Activated CD8-positive, alpha-beta memory T cell treated with anti-CD3 and anti-CD28 coated beads, Interleukin-2, amount 10 ng/mL, durations not matched to agents 7 days and 5 days (primary cell): ENCODE data around the gene STRADA. TPM values are rescaled to one million over a fixed set of nuclear protein-coding genes. Genes with fewer than 3 reads are reported as not detected.

Experiments
- ATAC-seq: fragments of 150-1000 bp; cut with Tn5 transposase; one replicate; pipeline ENCODE4 v1.10.0; 2021; ENCODE audit warnings: moderate library complexity
- CTCF ChIA-PET: fragments of 350-600 bp; sonication (Branson Sonifier 250); formaldehyde crosslinking; loops from one replicate; lab custom pipeline; 2021; ENCODE audit warnings: antibody characterized with exemption; lab: Charles Lee
- DNase-seq: peaks from one replicate; pipeline ENCODE4 v3.0.0-alpha.2; 2020
- H3K27ac Mint-ChIP-seq: one replicate; pipeline ENCODE4 v1.8.0; 2021; ENCODE audit warnings: mild to moderate bottlenecking, mixed read lengths
- H3K27me3 Mint-ChIP-seq: one replicate; pipeline ENCODE4 v1.8.0; 2021; ENCODE audit warnings: mixed read lengths
- H3K36me3 Mint-ChIP-seq: one replicate; pipeline ENCODE4 v1.8.0; 2021; ENCODE audit warnings: mild to moderate bottlenecking, mixed read lengths
- H3K4me1 Mint-ChIP-seq: one replicate; pipeline ENCODE4 v1.8.0; 2021; ENCODE audit warnings: mixed read lengths
- H3K4me3 Mint-ChIP-seq: one replicate; pipeline ENCODE4 v1.8.0; 2021; ENCODE audit warnings: mild to moderate bottlenecking, moderate library complexity, mixed read lengths
- H3K9me3 Mint-ChIP-seq: one replicate; pipeline ENCODE4 v1.8.0; 2022; ENCODE audit warnings: low read depth, mixed read lengths
- total RNA-seq, 2 experiments: library from RNA; stranded (reverse); gene quantifications; one replicate each; pipeline ENCODE4 v1.2.3, GENCODE V29; 2021

STRADA gene
- total RNA-seq, 2 experiments from 2014 or later: 59.9 to 76.8 TPM

DNA sequence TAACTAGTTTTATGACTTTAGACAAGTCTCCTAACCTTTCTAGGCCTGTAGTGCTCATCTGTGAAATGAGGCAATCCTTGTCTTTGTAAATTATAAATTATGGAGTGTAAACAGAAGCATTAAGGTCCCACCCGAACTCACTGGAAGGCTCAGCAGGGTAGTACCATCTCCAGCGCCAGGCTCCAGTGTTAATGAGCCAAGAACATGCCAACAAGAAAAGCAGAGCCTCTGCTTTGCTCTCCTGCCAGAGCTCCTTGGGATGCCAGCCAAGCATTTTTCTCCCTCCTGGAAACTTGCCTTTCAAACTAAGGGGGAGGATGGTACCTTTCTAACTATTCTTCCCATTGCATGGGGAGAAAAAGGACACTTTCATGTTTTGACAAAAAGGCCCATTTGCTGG, 56.6 kb downstream of the STRADA start:
- no peaks in the 10 kb centered on the region for H3K9me3 Mint-ChIP-seq

DNA sequence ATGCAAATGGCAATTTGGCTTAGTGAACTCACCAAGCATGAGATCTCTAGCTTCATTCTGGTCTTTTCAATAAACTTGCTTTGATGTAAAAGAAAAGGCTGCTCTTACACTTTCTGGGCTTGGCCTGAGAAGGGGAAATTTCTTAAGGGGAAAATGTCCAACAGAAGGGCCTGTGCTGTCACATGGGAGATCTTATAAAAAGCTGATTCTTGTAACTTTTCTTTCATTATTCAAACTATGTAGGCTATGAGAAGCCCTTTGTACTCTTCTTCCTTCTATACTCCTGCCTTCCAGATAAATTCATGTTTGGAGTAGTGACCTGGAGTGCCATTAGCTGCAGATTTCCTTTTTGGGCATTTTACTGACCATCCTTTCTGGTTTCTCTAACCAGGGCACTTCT, 58.6 kb downstream of the STRADA start:
- DNase-seq (no peak), ATAC-seq (no peak)
- Mint-ChIP-seq H3K9me3 (no peaks in the 10 kb centered on the region), H3K36me3 (peaks cover 10% of the 10 kb centered on the region), H3K27me3 (no peaks in the 10 kb centered on the region), H3K4me1 (no peaks in the 10 kb centered on the region), H3K4me3 (no peak overlapping the region), H3K27ac (no peak overlapping the region)
- CTCF ChIA-PET: interaction anchor here (0.6 to 1.3 kb wide), 4 partner anchors 12 to 166 kb away, joined by 3 to 4 read pairs (median 3); no protein-coding TSS in a partner anchor

More for the DNA sequence above, 56.6 kb downstream of the STRADA start:
- CTCF ChIA-PET: interaction anchor here (1.3 to 1.4 kb wide), 2 partner anchors 13 to 99 kb away, joined by 3 to 4 read pairs; no protein-coding TSS in a partner anchor
- H3K27ac Mint-ChIP-seq: no peak overlapping the region
- no peaks in the 10 kb centered on the region for H3K27me3 Mint-ChIP-seq
- no peaks in the 10 kb centered on the region for H3K4me1 Mint-ChIP-seq
- H3K36me3 Mint-ChIP-seq: peaks cover 10% of the 10 kb centered on the region
- no peak for ATAC-seq
- no peak overlapping the region for H3K4me3 Mint-ChIP-seq
- DNase-seq: no peak

DNA sequence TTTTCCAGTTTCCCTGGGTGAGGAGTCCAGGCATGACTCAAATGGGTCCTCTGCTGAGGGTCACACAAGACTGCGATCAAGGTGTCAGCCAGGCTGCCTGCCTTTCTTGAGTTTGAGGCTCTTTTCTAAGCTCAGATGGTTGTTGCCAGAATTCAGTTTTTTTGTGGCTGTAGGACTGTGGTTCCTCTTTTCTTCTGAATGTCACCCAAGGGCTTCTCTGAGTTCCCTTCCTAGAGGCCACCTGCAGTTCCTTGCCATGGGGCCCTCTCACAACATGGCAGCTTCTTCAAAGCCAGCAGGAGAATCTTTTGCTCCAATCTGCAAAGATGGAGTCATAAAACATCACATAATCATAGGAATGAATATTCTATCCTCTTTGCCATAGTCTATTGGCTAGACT, 59.2 kb downstream of the STRADA start:
- H3K4me3 Mint-ChIP-seq: no peak overlapping the region
- CTCF ChIA-PET: interaction anchor here (0.9 to 1.3 kb wide), 4 partner anchors 13 to 166 kb away, joined by 3 read pairs; no protein-coding TSS in a partner anchor
- ATAC-seq (no peak), DNase-seq (no peak)
- no peaks in the 10 kb centered on the region for H3K9me3 Mint-ChIP-seq
- H3K4me1 Mint-ChIP-seq: no peaks in the 10 kb centered on the region
- H3K27me3 Mint-ChIP-seq: no peaks in the 10 kb centered on the region
- H3K27ac Mint-ChIP-seq: no peak overlapping the region
- peaks cover 10% of the 10 kb centered on the region for H3K36me3 Mint-ChIP-seq

DNA sequence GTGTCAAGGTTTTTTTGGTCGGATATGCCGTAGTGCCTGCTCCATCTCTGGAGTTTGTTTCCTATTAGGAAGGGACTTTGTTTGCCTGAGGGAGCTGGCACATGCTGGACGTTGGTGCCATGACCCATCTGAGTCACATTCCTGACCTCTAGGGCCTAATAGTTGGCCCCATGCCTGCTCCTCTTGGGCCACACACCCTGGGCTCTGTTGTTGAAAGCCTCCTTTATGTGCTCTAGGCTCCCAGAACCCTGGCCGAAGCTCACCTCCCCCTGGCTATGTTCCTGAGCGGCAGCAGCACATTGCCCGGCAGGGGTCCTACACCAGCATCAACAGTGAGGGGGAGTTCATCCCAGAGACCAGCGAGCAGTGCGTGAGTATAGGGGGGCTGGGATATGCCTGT, 60.1 kb downstream of the STRADA start:
- Mint-ChIP-seq H3K27me3 (no peaks in the 10 kb centered on the region), H3K4me3 (no peak overlapping the region), H3K4me1 (no peaks in the 10 kb centered on the region), H3K9me3 (no peaks in the 10 kb centered on the region), H3K27ac (no peak overlapping the region), H3K36me3 (peaks cover 10% of the 10 kb centered on the region)
- ATAC-seq: no peak
- CTCF ChIA-PET: interaction anchor here (0.9 to 1.2 kb wide), 3 partner anchors 17 to 275 kb away, joined by 3 read pairs; no protein-coding TSS in a partner anchor
- no peak for DNase-seq

DNA sequence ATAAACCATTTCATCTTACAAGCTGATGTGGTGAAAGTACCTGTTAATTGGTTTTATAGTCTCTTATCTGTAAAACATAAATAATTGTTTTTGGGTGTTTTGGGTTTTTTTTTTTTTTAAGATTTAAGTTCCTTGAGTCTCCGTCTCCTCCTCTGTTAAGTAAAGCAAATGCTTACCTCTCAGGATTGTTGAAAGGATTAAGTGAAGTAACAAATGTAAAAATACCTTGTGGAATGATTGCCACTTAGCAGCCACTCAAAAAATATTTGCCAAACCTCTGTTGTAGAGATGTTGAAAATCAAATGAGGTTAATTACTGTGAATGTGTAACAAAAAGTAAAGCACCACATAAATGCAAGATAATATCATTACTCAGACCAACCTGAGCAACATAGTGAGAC, 60.9 kb downstream of the STRADA start:
- Mint-ChIP-seq H3K27ac (no peak overlapping the region), H3K36me3 (peaks cover 9% of the 10 kb centered on the region), H3K9me3 (no peaks in the 10 kb centered on the region), H3K4me3 (no peak overlapping the region), H3K27me3 (no peaks in the 10 kb centered on the region), H3K4me1 (no peaks in the 10 kb centered on the region)
- DNase-seq (no peak), ATAC-seq (no peak)
- CTCF ChIA-PET: interaction anchor here (1.1 to 2.4 kb wide), 2 partner anchors 18 to 255 kb away, joined by 4 to 7 read pairs; no protein-coding TSS in a partner anchor

DNA sequence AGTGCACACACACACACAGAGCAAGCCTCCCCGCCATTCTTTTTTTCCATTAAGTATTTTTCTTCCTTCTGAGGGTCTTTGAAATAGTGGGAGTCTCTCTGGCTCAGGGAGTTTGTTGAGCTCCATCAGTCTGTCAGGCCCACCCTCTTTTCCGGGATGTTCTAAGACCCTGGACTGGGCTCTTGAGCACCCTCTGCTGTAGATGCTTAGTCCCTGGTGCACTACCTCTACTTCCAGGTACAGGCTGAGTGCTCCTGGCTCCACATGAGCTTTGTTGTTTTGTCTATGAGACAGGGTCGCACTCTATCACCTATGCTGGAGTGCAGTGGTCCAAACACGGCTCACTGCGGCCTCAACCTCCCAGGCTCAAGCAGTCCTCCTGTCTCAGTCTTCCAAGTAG, 62.4 kb downstream of the STRADA start:
- H3K9me3 Mint-ChIP-seq: no peaks in the 10 kb centered on the region
- no peak overlapping the region for H3K27ac Mint-ChIP-seq
- H3K27me3 Mint-ChIP-seq: no peaks in the 10 kb centered on the region
- no peak overlapping the region for H3K4me3 Mint-ChIP-seq
- CTCF ChIA-PET: interaction anchor here (2.4 kb wide), 1 partner anchor 254 kb away, joined by 7 read pairs; no protein-coding TSS in a partner anchor
- no peak for ATAC-seq
- no peaks in the 10 kb centered on the region for H3K4me1 Mint-ChIP-seq
- H3K36me3 Mint-ChIP-seq: peaks cover 7% of the 10 kb centered on the region
- DNase-seq: no peak

DNA sequence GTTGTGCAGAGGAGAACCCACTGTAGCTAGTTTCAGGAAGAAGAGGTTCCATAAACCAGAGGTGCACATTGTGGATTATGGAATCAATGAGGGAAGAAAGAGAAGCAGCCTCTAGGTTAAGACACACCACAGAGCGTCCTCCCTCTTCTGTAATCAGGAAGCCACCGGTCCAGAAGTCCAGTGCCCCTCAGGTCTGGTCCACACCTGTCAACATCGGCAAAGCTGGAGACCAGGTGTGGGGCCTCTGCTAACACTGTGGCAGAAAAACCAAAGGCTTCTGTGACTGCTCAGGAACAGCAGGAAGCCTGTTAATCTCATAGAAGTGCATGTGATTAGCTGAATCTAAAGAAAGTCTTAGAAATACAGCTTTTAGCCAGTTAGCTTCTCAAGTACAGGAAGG, 65.0 kb downstream of the STRADA start:
- Mint-ChIP-seq H3K4me3 (no peak overlapping the region), H3K9me3 (no peaks in the 10 kb centered on the region), H3K36me3 (peaks cover 6% of the 10 kb centered on the region), H3K27ac (no peak overlapping the region), H3K4me1 (no peaks in the 10 kb centered on the region), H3K27me3 (no peaks in the 10 kb centered on the region)
- CTCF ChIA-PET: interaction anchor here (1.5 kb wide), 1 partner anchor 13 kb away, joined by 3 read pairs; no protein-coding TSS in a partner anchor
- DNase-seq (no peak), ATAC-seq (no peak)

DNA sequence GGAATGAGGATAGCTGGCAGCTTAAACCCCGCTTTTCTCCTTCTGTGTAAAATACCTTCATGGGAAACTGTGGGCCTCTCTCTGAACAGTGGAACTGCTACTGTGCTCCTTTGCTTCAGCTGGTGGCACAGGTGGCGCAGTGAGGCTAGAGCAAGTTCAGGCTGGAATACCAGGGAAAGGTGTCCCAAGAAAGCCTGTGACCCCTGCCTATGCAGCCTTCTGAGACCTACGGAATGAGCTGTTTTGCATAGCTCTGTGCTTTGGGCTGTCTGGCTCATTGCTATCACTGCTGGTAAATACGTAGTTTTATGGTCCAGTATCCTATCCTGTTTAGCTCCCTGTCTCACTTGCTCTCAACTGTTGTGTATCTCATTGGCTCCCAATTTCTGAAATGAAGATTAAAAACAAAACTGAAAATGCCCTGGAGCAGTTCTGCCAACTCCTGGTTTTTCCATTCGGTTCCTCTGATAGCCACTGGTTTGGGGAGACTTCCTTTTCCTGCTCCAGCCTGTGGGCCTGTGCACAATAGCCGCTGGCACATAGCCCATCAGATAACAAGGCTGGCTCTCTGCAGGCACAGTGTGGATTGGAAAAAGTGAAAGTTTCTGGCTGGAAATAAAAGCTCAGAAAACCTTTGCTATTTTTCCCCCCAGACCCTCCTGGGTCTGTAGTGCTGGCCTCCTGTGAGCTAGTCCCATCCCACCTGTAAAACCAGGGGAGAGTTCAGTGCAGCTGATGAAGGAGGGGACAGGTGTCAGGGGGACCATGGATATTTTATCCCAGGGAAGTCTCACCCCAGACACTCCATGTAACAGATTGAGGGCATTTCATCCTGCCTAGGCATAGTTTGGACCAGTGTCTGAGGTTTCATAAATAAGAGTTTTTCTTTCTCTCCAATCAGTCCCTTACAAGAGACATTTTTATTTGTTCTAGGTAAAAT, 65.7 kb downstream of the STRADA start:
- no peaks in the 10 kb centered on the region for H3K4me1 Mint-ChIP-seq
- H3K9me3 Mint-ChIP-seq: no peaks in the 10 kb centered on the region
- no peaks in the 10 kb centered on the region for H3K27me3 Mint-ChIP-seq
- no peak overlapping the region for H3K27ac Mint-ChIP-seq
- CTCF ChIA-PET: interaction anchor here (1.5 kb wide), 1 partner anchor 12 kb away, joined by 3 read pairs; no protein-coding TSS in a partner anchor
- no peak overlapping the region for H3K4me3 Mint-ChIP-seq
- peaks cover 5% of the 10 kb centered on the region for H3K36me3 Mint-ChIP-seq
- DNase-seq (no peak), ATAC-seq (peak; percentile 9)

DNA sequence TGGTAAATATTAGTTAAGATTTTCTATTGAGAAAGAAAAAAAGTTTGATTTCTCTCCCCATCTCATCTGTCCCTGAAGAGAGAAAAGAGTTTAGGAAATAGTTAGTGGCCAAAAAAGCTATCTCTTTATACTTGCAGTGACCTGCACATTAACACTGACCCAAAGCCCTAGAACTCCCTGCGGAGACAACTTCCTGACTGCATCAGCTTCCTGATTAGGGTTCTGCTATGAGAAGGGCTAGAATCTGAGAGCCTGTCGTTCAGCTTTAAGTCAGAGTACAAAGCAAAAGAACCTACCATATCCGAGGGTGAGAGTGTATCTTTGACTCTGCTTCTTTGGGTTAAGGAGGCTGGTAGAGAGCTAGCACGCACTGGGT, 66.4 kb downstream of the STRADA start:
- peaks cover 9% of the 10 kb centered on the region for H3K36me3 Mint-ChIP-seq
- ATAC-seq: no peak

DNA sequence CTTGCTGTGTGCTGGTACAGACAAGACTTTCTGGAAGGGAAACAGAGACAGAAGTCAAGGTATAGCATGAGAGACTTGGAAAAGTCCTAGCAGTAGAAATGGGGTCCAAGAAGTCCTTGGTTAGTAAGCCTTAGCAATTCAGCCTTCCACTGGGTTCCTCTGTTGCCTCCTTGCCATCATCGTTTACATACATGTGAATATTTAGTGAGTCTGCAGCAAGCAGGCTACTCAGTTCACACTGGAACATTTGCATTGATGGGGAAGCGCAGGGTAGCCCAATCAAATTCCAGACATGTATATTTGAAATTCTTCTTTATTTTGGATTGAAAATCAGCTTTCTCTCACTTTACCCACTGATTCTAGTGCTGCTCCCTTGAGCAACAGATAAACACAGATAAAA, 68.7 kb downstream of the STRADA start:
- Mint-ChIP-seq H3K4me3 (no peak overlapping the region), H3K4me1 (no peaks in the 10 kb centered on the region), H3K36me3 (peaks cover 9% of the 10 kb centered on the region), H3K27ac (no peak overlapping the region), H3K9me3 (no peaks in the 10 kb centered on the region), H3K27me3 (no peaks in the 10 kb centered on the region)
- CTCF ChIA-PET: no interaction called here
- no peak for ATAC-seq
- DNase-seq: no peak

More for the DNA sequence above, 66.4 kb downstream of the STRADA start:
- Mint-ChIP-seq H3K9me3 (no peaks in the 10 kb centered on the region), H3K4me3 (no peak overlapping the region), H3K4me1 (no peaks in the 10 kb centered on the region), H3K27ac (no peak overlapping the region), H3K27me3 (no peaks in the 10 kb centered on the region)
- CTCF ChIA-PET: interaction anchor here (1.5 kb wide), 1 partner anchor 12 kb away, joined by 3 read pairs; no protein-coding TSS in a partner anchor
- no peak for DNase-seq

DNA sequence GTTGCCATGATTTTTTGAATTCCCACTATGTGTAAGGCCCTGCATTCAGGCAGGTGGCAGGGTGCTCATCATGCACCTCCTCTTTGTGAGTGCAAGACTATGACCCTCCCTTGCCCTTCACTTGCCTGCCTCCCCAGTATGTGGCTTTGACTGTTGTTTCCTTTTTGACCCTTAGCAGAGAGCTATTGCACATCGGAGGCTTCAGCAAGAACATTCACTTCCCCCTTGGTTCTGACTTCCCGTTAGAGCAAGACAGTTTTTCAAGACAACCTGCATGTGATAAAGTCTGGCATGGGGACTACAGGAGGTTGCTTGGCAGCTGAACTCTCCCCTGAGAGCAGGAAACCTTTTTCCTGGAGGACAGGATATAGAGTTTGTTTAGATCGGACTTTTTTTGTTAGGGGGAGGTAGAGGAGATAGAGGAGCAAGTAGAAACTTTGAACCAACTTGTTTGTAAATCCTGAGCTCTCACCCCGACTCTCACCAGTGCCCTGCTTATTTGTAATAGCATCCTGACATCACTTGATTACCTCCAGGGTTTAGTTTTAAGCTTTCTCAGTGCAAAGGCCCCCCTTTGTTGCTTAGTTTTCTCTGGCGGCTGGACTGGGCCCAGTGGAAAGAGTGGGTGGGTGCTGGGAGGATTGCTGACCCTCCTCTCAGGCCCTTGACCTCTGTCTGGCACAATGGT, 75.9 kb downstream of the STRADA start:
- Mint-ChIP-seq H3K4me3 (no peak overlapping the region), H3K27me3 (no peaks in the 10 kb centered on the region), H3K4me1 (peaks cover 13% of the 10 kb centered on the region), H3K9me3 (no peaks in the 10 kb centered on the region), H3K27ac (peak overlapping the region; percentile 27), H3K36me3 (peaks cover 17% of the 10 kb centered on the region)
- CTCF ChIA-PET: interaction anchor here (0.7 to 1.8 kb wide), 7 partner anchors 13 to 1066 kb away, joined by 3 to 4 read pairs (median 3); no protein-coding TSS in a partner anchor
- ATAC-seq (no peak), DNase-seq (no peak)

DNA sequence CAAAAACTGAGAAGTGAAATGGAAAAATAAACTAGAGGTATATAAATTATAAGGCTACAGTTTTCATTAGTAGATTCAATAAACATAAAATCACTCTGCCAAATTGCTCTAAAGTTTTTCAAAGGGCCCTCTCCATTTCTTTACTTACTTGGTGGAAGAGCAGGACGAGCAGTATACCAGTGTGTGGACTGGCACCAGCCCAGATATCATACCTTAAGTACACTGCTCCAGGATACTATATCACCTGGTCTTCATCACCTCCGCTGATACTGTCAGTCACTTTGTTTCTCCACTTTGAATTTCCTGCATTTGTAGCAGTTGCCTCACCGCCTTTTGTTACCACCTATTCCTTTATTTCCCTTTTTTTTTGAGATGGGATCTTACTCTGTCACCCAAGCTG, 81.7 kb downstream of the STRADA start:
- DNase-seq (no peak), ATAC-seq (no peak)
- no peak overlapping the region for H3K4me3 Mint-ChIP-seq
- no peaks in the 10 kb centered on the region for H3K27me3 Mint-ChIP-seq
- CTCF ChIA-PET: no interaction called here
- no peaks in the 10 kb centered on the region for H3K9me3 Mint-ChIP-seq
- H3K4me1 Mint-ChIP-seq: peaks cover 7% of the 10 kb centered on the region
- peaks cover 20% of the 10 kb centered on the region for H3K36me3 Mint-ChIP-seq
- no peak overlapping the region for H3K27ac Mint-ChIP-seq

DNA sequence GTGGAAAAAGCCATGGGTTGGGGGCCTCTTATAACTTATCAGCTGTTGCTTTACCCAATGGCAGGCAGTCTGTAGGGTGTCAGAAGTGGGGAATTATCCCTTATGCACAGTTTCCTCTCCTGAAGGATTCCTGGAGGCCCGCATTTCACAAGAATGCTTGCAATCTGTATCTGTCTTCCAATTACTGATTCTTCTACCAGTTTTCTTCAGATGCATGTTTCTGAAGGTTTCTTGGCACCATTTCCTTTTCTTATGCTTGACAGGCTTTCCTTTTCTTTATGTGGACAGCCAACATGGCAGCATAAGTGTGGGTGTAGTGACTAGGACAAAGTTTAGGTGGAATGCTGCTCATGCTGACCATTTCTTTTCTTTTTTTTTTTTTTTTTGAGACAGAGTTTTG, 83.2 kb downstream of the STRADA start:
- CTCF ChIA-PET: interaction anchor here (1.1 kb wide), 1 partner anchor 25 kb away, joined by 4 read pairs; no protein-coding TSS in a partner anchor

More for the DNA sequence above, 83.2 kb downstream of the STRADA start:
- H3K9me3 Mint-ChIP-seq: no peaks in the 10 kb centered on the region
- H3K27me3 Mint-ChIP-seq: no peaks in the 10 kb centered on the region
- DNase-seq (no peak), ATAC-seq (no peak)
- peaks cover 18% of the 10 kb centered on the region for H3K36me3 Mint-ChIP-seq
- H3K4me3 Mint-ChIP-seq: no peak overlapping the region
- no peak overlapping the region for H3K27ac Mint-ChIP-seq
- no peaks in the 10 kb centered on the region for H3K4me1 Mint-ChIP-seq
